Measurements from ENCODE around the gene SESN1. TPM values are rescaled to one million over a fixed set of nuclear protein-coding genes. Genes with fewer than 3 reads are reported as not detected.

The SESN1 gene
- total RNA-seq, 1 donor from 2014 or later = 13.6 TPM

DNA sequence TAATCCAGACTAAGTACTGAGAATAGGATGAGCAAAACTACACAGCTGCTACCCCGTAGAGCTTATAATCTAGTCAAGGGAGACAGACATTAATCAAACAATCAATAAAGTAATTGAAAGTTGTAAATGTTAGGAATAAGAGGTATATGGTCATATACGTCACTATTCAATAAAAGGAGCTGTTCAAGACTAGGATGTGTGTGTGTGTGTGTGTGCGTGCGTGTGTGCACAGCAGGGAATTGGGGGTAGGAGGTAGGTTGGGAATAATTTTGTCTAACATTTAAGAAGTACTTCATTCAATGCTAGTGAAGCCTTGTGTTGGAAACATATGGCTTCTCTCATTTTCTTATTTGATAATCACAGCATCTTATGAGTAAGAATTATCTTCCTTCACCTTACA lies 41.8 kb downstream of the SESN1 start:
- H3K27ac Mint-ChIP-seq = no peak overlapping the region
- no peaks in the 10 kb centered on the region for H3K9me3 Mint-ChIP-seq
- H3K36me3 Mint-ChIP-seq (ENCODE audit: low read depth) = peaks cover 5% of the 10 kb centered on the region
- DNase-seq (ENCODE audit: low spot score) = no peak
- peaks cover 5% of the 10 kb centered on the region for H3K4me1 Mint-ChIP-seq (ENCODE audit: low read depth)
- intact Hi-C loops (cut with micrococcal nuclease) = no loop called here
- H3K4me3 Mint-ChIP-seq = no peak overlapping the region
- peaks cover 14% of the 10 kb centered on the region for H3K27me3 Mint-ChIP-seq (ENCODE audit: insufficient read depth)

DNA sequence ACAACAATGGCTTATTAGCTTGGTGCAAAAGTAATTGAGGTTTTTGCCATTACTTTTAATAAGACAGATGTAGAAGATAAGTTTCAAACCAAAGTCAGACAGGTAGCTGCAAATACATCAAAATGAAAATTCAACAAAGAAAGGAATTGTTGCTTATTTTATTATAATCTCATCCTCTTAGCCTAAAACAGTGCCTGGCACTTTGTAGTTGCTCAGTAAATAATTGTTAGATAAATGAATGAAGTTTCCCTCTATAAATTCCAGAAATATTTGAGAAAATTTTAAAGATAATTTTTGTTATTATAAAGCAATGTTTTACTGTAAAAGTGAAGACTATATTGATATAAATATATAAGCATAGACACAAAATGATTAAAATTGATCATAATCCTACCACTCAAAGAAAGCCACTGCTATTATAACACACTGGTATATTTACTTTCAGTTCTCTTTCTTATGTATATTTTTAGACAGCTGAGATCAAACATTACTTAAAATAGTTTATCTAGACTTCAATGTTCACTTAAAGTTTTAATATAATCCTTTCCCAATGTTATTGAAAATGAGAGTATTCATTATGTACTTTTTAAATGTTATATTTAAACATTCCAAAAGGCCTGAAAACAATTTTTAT lies 42.5 kb downstream of the SESN1 start:
- Mint-ChIP-seq H3K27me3 (ENCODE audit: insufficient read depth) (peaks cover 14% of the 10 kb centered on the region), H3K27ac (no peak overlapping the region), H3K36me3 (ENCODE audit: low read depth) (peaks cover 5% of the 10 kb centered on the region), H3K9me3 (no peaks in the 10 kb centered on the region), H3K4me3 (no peak overlapping the region), H3K4me1 (ENCODE audit: low read depth) (peaks cover 5% of the 10 kb centered on the region)
- no peak for DNase-seq (ENCODE audit: low spot score)
- intact Hi-C loops (cut with micrococcal nuclease) = no loop called here

DNA sequence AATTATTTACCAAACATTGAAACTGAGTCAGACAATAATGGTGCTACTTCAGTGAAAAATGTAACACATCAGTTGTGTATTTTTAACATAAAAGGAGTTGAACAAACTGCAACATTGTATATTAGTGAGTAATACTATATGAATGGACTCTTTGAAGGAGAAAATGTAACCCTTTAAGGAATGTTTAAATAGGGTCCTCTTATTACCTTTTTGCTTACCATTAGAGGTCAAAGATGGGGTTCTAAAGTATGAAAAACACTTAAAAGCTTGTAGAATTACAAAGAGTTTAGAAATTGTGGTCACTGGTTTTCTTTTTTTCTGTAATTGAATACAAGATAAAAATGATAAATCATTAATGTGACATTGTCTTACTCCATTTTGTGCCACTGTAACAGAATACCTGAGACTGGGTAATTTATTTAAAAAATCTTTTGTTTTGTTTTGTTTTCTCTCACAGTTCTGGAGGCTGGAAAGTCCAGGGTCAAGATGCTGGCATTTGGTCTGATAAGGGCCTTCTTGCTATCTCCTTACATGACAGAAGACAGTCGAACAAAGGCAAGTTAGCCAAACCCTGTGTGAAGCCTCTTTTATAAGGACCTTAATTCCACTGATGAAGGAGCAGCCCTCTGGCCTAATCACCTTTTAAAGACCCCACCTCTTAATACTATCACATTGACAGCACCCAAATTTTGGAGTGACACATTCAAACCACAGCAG lies 43.2 kb downstream of the SESN1 start:
- Mint-ChIP-seq H3K4me1 (ENCODE audit: low read depth) (peaks cover 5% of the 10 kb centered on the region), H3K4me3 (no peak overlapping the region), H3K9me3 (no peaks in the 10 kb centered on the region), H3K27ac (no peak overlapping the region), H3K27me3 (ENCODE audit: insufficient read depth) (peaks cover 14% of the 10 kb centered on the region), H3K36me3 (ENCODE audit: low read depth) (peaks cover 5% of the 10 kb centered on the region)
- intact Hi-C loops (cut with micrococcal nuclease) = no loop called here
- no peak for DNase-seq (ENCODE audit: low spot score)

DNA sequence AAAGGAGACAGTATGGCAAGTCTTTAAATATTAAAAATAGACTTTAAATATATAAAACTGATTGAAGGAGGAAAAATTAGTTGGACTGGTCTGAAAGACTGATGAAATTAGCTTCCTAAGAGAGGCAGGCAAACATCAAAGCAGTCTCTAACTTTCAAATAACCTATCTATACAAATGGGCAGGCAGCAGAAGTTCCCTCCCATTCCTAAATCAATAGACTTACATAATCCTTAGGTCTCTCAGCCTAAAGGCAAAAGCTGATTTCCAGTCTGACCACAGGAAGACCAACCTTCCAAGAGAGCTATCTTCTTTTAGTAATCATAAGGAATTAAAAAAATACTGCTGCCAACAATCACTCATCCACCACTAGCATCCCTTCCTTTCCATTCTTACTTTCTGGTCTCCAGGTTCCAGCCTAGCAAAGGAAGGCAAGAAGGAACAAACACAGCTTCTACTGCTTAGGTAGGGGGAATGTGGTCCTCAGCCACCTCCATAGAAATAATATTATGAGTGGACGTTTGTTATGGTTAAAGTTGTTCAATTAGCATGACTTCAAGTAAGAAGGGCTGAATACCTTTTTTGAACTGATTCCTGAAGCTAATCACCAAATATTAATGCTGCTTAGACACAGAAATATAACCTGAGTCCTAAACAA lies 44.1 kb downstream of the SESN1 start:
- peaks cover 5% of the 10 kb centered on the region for H3K4me1 Mint-ChIP-seq (ENCODE audit: low read depth)
- H3K27me3 Mint-ChIP-seq (ENCODE audit: insufficient read depth) = peaks cover 8% of the 10 kb centered on the region
- DNase-seq (ENCODE audit: low spot score) = no peak
- H3K4me3 Mint-ChIP-seq = no peak overlapping the region
- H3K27ac Mint-ChIP-seq = no peak overlapping the region
- peaks cover 5% of the 10 kb centered on the region for H3K36me3 Mint-ChIP-seq (ENCODE audit: low read depth)
- no peaks in the 10 kb centered on the region for H3K9me3 Mint-ChIP-seq
- intact Hi-C loops (cut with micrococcal nuclease) = no loop called here

DNA sequence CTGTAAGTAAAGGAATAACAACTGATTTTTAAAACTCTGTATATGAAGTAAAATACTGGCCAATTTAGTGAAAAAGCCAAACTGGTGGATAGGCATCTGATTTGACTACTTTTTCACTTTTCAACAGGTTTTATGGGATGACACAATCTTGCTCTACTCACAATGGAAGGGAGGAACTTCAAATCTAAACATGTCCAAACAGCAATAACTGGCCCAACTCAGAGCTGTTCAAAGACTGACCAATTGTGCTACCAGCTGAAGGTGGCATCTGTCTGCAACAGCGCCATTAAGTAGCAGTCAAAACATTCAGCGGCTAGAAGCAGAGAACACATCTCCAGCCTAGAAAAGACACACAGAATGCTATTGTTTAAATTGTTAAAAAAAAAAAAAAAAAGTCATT lies 44.6 kb downstream of the SESN1 start:
- Mint-ChIP-seq H3K4me1 (ENCODE audit: low read depth) (peaks cover 5% of the 10 kb centered on the region), H3K36me3 (ENCODE audit: low read depth) (peaks cover 5% of the 10 kb centered on the region), H3K9me3 (no peaks in the 10 kb centered on the region), H3K4me3 (no peak overlapping the region), H3K27me3 (ENCODE audit: insufficient read depth) (peaks cover 8% of the 10 kb centered on the region), H3K27ac (no peak overlapping the region)
- intact Hi-C loops (cut with micrococcal nuclease) = no loop called here
- DNase-seq (ENCODE audit: low spot score) = no peak

DNA sequence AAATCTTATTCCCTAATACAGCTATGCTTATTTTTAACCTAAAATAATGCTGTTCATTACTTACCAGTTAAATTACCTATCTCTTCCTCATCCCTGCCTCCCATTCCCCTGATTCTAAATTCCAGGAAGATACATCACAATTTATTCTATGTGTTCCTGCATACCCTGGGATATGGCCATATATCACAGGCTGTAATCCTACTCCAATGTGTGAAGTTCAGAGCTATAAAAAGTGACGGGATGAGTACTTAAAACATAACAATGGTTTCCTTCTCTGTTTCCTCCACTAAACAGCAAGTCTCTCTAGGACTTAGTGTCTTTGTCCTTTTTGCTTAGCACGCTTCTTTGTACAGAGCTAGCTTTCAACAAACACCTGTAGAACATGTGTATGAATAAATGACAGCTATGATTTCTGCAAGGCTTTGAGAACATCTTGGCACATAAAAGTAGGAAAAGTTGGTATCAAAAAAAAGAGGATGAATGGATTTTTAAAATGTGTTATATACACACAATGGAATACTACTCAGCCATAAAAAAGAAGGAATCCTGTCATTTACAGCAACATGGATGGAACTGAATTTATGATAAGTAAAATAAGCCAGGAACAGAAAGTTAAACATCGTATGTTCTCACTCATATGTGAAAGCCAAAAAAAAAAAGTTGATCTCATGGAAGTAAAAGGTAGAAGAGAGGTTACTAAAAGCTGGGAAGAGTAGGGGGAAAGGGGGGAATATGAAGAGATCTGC lies 45.8 kb downstream of the SESN1 start:
- intact Hi-C loops (cut with micrococcal nuclease) = no loop called here
- no peak for DNase-seq (ENCODE audit: low spot score)
- H3K9me3 Mint-ChIP-seq = no peaks in the 10 kb centered on the region
- H3K36me3 Mint-ChIP-seq (ENCODE audit: low read depth) = peaks cover 5% of the 10 kb centered on the region
- no peak overlapping the region for H3K4me3 Mint-ChIP-seq
- no peak overlapping the region for H3K27ac Mint-ChIP-seq
- H3K4me1 Mint-ChIP-seq (ENCODE audit: low read depth) = peaks cover 5% of the 10 kb centered on the region
- peaks cover 6% of the 10 kb centered on the region for H3K27me3 Mint-ChIP-seq (ENCODE audit: insufficient read depth)

DNA sequence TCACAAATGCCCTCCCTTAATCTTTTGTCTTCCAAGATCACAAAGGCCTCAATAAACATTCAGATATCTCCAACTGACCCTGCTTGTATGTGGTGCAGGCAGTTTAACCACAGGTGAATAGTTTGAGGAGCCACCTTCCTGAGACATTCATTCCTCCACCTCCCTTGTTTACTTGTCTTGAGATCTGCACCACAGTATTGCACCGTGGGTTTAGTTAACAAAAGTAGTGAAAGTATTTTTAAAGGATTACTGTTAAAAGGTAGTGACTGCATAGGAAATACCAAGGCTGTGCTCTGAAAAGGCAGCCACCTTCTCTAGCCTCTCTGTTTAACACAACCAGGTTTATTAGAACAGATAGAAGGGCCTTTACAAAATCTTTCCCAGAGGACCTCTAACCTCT lies 46.5 kb downstream of the SESN1 start:
- DNase-seq (ENCODE audit: low spot score) = no peak

DNA sequence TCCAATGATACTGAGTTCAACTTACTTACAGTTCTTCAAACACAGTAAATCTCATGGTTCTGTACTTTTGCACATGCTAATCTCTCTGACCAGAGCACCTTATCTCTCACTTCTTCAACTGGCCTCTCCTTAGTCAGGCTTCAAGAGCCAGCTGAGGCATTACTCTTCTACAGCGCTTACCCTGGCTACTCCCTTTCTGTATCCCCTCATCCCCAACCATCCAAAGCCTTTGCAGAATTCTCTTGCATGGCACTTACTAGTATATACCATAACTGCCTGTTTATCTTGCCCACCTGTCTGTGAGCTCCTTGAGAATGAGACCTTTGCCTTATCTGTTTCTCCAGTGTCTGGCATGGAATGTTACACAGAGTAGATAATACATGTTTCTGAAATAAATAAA lies 49.2 kb downstream of the SESN1 start:
- no peaks in the 10 kb centered on the region for H3K9me3 Mint-ChIP-seq
- intact Hi-C loops (cut with micrococcal nuclease) = no loop called here

More for the DNA sequence above, 46.5 kb downstream of the SESN1 start:
- Mint-ChIP-seq H3K4me1 (ENCODE audit: low read depth) (peaks cover 5% of the 10 kb centered on the region), H3K27me3 (ENCODE audit: insufficient read depth) (peaks cover 7% of the 10 kb centered on the region), H3K36me3 (ENCODE audit: low read depth) (peaks cover 5% of the 10 kb centered on the region), H3K4me3 (no peak overlapping the region), H3K9me3 (no peaks in the 10 kb centered on the region), H3K27ac (no peak overlapping the region)
- intact Hi-C loops (cut with micrococcal nuclease) = no loop called here

DNA sequence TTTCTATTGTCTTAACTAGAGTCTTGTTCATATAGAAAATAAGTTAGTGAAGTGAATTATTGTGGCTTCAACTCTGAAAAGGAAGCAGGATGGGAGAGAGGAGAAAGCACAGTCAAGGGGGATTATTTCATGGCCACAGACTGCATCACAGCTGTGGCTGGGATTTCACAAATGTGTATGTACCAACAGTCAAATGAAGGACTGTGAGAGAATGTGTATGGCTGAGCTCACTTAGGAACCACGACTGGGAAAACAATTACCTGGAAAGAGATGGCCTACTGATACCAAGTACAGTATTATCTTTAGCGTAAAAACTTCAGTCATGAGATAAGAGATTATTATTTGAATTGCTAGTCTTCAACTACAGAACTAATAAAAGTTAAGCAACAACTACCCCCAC lies 54.9 kb downstream of the SESN1 start:
- DNase-seq (ENCODE audit: low spot score) = no peak
- Mint-ChIP-seq H3K27ac (no peak overlapping the region), H3K4me3 (no peak overlapping the region), H3K36me3 (ENCODE audit: low read depth) (no peaks in the 10 kb centered on the region), H3K9me3 (no peaks in the 10 kb centered on the region), H3K4me1 (ENCODE audit: low read depth) (peaks cover 13% of the 10 kb centered on the region), H3K27me3 (ENCODE audit: insufficient read depth) (peaks cover 45% of the 10 kb centered on the region)
- intact Hi-C loops (cut with micrococcal nuclease) = no loop called here

More for the DNA sequence above, 49.2 kb downstream of the SESN1 start:
- H3K27me3 Mint-ChIP-seq (ENCODE audit: insufficient read depth) = peaks cover 18% of the 10 kb centered on the region
- H3K27ac Mint-ChIP-seq = no peak overlapping the region
- no peak overlapping the region for H3K4me3 Mint-ChIP-seq
- no peak for DNase-seq (ENCODE audit: low spot score)
- peaks cover 5% of the 10 kb centered on the region for H3K36me3 Mint-ChIP-seq (ENCODE audit: low read depth)
- H3K4me1 Mint-ChIP-seq (ENCODE audit: low read depth) = peaks cover 5% of the 10 kb centered on the region

DNA sequence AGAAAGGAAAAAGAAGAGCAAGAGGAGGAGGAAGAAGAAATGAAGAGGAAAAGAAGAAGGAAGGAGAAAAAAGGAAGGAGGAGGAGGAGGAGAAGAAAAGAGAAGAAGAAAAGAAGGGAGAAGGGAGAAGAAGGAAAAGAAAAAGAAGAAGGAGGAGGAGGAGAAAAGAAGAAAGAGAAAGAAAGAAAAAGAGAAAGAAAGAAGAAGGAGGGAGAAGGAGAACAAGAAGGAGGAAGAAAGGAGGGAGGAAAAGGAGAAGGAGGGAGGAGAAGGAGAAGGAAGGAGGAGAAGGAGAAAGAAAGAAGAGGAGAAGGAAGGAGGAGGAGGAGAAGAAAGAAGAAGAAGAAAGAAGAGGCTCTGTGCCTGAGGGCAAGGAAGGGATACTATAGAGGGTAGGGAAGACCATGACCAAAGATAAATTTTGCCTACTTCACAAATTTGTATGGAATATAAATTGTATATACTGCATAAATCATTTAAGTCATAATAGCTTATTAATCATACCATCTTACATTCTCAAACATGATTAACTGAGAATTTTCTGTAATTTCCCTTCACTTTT lies 55.7 kb downstream of the SESN1 start:
- H3K27me3 Mint-ChIP-seq (ENCODE audit: insufficient read depth) = peaks cover 49% of the 10 kb centered on the region
- no peaks in the 10 kb centered on the region for H3K9me3 Mint-ChIP-seq
- H3K4me1 Mint-ChIP-seq (ENCODE audit: low read depth) = peaks cover 13% of the 10 kb centered on the region
- DNase-seq (ENCODE audit: low spot score) = no peak
- intact Hi-C loops (cut with micrococcal nuclease) = no loop called here
- H3K36me3 Mint-ChIP-seq (ENCODE audit: low read depth) = no peaks in the 10 kb centered on the region
- no peak overlapping the region for H3K4me3 Mint-ChIP-seq
- no peak overlapping the region for H3K27ac Mint-ChIP-seq

DNA sequence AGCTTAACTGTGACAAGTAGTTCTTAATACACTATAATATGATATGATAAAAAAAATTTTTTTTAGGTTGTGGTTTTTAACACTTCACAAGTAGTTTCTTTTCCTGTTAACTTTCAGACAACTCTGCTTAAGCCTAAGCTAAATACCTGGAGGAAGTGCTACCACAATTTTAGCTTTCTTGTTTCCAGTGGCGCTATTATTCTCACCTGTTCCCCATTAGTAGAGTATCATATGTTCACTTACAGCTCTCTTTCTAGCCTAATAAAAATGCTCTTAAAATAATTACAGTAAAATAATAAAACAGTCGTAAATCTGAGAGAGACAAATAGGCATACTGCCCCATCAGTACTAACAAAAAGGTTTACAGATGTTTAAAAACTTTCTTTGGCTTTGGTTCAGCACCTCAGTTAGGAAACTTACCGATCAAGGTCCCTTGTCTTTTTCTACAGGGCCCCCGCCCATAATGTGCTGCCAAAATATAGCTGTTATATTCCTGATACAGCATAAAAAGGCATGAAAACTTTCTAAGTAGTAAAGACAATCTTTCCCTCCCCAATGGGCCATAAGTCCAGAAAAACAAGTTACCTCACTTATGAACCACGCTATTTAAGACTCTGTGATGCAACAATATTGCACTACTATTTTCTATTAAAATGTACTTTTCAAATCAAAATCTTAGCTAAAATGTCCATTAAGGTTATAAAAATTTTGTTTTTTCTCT lies 57.9 kb downstream of the SESN1 start:
- intact Hi-C loops (cut with micrococcal nuclease) = no loop called here
- Mint-ChIP-seq H3K9me3 (no peaks in the 10 kb centered on the region), H3K36me3 (ENCODE audit: low read depth) (no peaks in the 10 kb centered on the region), H3K27ac (no peak overlapping the region), H3K4me3 (no peak overlapping the region), H3K4me1 (ENCODE audit: low read depth) (peaks cover 13% of the 10 kb centered on the region), H3K27me3 (ENCODE audit: insufficient read depth) (peaks cover 35% of the 10 kb centered on the region)
- DNase-seq (ENCODE audit: low spot score) = no peak

DNA sequence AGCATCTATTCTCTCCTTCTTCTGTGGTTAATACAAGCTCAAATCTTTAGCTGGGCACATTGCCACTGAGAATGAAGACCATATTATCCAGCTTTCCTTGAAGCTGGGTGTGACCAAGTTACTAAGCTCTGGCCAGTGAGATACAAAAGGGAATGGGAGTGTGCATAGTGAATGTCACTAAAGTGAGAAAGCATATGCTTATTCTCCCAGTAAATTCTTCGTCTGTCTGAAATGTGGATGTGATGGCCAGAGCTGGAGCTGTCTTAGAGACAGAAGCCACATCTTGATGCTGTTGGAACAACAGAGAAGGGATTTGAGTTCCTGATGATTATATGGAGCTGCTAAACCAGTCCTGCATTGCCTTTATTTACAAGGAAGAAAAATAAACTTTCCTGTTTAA lies 60.1 kb downstream of the SESN1 start:
- Mint-ChIP-seq H3K4me3 (no peak overlapping the region), H3K9me3 (no peaks in the 10 kb centered on the region), H3K27ac (no peak overlapping the region), H3K36me3 (ENCODE audit: low read depth) (no peaks in the 10 kb centered on the region), H3K27me3 (ENCODE audit: insufficient read depth) (peaks cover 30% of the 10 kb centered on the region), H3K4me1 (ENCODE audit: low read depth) (peaks cover 13% of the 10 kb centered on the region)
- intact Hi-C loops (cut with micrococcal nuclease) = no loop called here
- DNase-seq (ENCODE audit: low spot score) = no peak

All from activated T-helper 1 cell treated with anti-CD3 and anti-CD28 coated beads, Interleukin-12 subunit alpha, Interleukin-12 subunit beta, Interleukin-2, Interleukin-4 antibody, amounts not matched to agents 30 ng/mL and 10 ng/mL and 1 ng/mL, durations not matched to agents 14 hours and 24 hours and 36 hours (primary cell).